ENCODE measurements around the gene SEMA4C.

The SEMA4C gene

GRCh38 chr2:96841701-96842495 lies 28.0 kb downstream of the SEMA4C start:
- DNase-seq (ENCODE audit: low spot score), result no peak

GRCh38 chr2:96839875-96840850 lies 29.7 kb downstream of the SEMA4C start:
- no peak for DNase-seq (ENCODE audit: low spot score)

GRCh38 chr2:96839293-96839874 lies 30.5 kb downstream of the SEMA4C start:
- DNase-seq (ENCODE audit: low spot score), result no peak

GRCh38 chr2:96838345-96839292 lies 31.3 kb downstream of the SEMA4C start:
- no peak for DNase-seq (ENCODE audit: low spot score)

GRCh38 chr2:96837575-96837974 lies 32.3 kb downstream of the SEMA4C start:
- DNase-seq (ENCODE audit: low spot score), result no peak

GRCh38 chr2:96835830-96836229 lies 34.0 kb downstream of the SEMA4C start:
- no peak for DNase-seq (ENCODE audit: low spot score)

- no peak for DNase-seq (ENCODE audit: low spot score)
These were observed 36.9 kb downstream of the SEMA4C start for GRCh38 chr2:96832754-96833507.

GRCh38 chr2:96832408-96832753 lies 37.5 kb downstream of the SEMA4C start:
- no peak for DNase-seq (ENCODE audit: low spot score)

GRCh38 chr2:96831679-96832078 lies 38.2 kb downstream of the SEMA4C start:
- DNase-seq (ENCODE audit: low spot score), result no peak

- DNase-seq (ENCODE audit: low spot score), result no peak
These were observed 39.8 kb downstream of the SEMA4C start for GRCh38 chr2:96830044-96830562.

GRCh38 chr2:96828874-96829273 lies 41.0 kb downstream of the SEMA4C start:
- DNase-seq (ENCODE audit: low spot score), result no peak

- no peak for DNase-seq (ENCODE audit: low spot score)
These were observed 41.4 kb downstream of the SEMA4C start for GRCh38 chr2:96828436-96828835.

- DNase-seq (ENCODE audit: low spot score), result no peak
These were observed 43.2 kb downstream of the SEMA4C start for GRCh38 chr2:96826546-96827278.

- no peak for DNase-seq (ENCODE audit: low spot score)
These were observed 44.8 kb downstream of the SEMA4C start for GRCh38 chr2:96825057-96825456.

- DNase-seq (ENCODE audit: low spot score), result no peak
These were observed 45.6 kb downstream of the SEMA4C start for GRCh38 chr2:96824079-96824870.

GRCh38 chr2:96823198-96823597 lies 46.7 kb downstream of the SEMA4C start:
- no peak for DNase-seq (ENCODE audit: low spot score)

GRCh38 chr2:96822786-96823185 lies 47.1 kb downstream of the SEMA4C start:
- no peak for DNase-seq (ENCODE audit: low spot score)

GRCh38 chr2:96821113-96821675 lies 48.7 kb downstream of the SEMA4C start:
- no peak for DNase-seq (ENCODE audit: low spot score)

All from left forelimb (tissue), 1 donor.